ENCODE results near the gene HBZ. TPM values are rescaled to one million over a fixed set of nuclear protein-coding genes. Genes with fewer than 3 reads are reported as not detected.

Gene HBZ
- total RNA-seq, 1 experiment from 2014 or later, result 1.1 TPM

DNA sequence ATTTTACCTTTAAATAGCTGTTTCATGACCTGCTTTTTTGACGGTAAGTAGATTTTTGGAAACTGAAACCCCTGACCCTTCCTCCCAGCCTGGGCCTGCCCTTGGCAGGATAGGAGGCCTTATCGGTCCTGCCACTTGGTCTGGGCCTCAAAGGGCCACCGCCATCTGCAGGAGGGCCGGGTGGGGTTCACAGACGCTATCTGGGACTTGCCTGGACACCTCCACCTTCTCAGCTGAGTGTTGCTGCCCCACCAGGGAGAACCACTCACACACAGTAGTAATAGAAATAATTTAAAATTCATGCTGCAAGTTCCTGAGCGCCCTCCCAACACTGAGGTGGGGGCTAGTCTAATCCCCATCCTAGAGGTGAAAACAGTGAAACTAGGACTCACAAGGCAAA, 9.4 kb upstream of the HBZ start:
- Histone ChIP-seq H3K4me3 (ENCODE audit: low read depth in 2 of 2, low read length in 2 of 2) (no peak overlapping the region), H3K9me3 (ENCODE audit: control insufficient read depth, insufficient read depth, low read depth, low read length) (no peaks in the 10 kb centered on the region), H3K27ac (ENCODE audit: low read length) (no peak overlapping the region), H3K27me3 (ENCODE audit: control insufficient read depth, insufficient read depth, low read length) (no peaks in the 10 kb centered on the region), H3K36me3 (ENCODE audit: control insufficient read depth, insufficient read depth, low read length) (no peaks in the 10 kb centered on the region), H3K4me1 (ENCODE audit: control insufficient read depth, insufficient read depth, low read length) (no peaks in the 10 kb centered on the region)
- ATAC-seq, result no peak
- BruUV-seq (replicated peaks), result no TSS peak
- in situ Hi-C loops (cut with HindIII; ENCODE audit: low pct_unique_long_range_greater_than_20kb, low sequenced_read_pairs) (no loop called here), intact Hi-C loops (cut with micrococcal nuclease; ENCODE audit: unreplicated experiment) (no loop called here)
- CTCF ChIA-PET, result interaction anchor here (0.6 kb wide), 1 partner anchor 39 kb away, joined by 7 read pairs; no protein-coding TSS in a partner anchor
- POLR2A ChIA-PET, result interaction anchor here (0.6 kb wide), 1 partner anchor 24 kb away, joined by 3 read pairs; no protein-coding TSS in a partner anchor
- TF ChIP-seq POLR2AphosphoS5 (IDR thresholded peaks at IDR 0.05; ENCODE audit: low read depth, low read length) (no peak), TCF7L2 (IDR thresholded peaks at IDR 0.05; ENCODE audit: low read depth, low read length) (no peak), SIN3A (IDR thresholded peaks at IDR 0.05; ENCODE audit: borderline replicate concordance, insufficient read depth, low read depth, low read length) (no peak)
- TF ChIP-seq, protein P1, sequence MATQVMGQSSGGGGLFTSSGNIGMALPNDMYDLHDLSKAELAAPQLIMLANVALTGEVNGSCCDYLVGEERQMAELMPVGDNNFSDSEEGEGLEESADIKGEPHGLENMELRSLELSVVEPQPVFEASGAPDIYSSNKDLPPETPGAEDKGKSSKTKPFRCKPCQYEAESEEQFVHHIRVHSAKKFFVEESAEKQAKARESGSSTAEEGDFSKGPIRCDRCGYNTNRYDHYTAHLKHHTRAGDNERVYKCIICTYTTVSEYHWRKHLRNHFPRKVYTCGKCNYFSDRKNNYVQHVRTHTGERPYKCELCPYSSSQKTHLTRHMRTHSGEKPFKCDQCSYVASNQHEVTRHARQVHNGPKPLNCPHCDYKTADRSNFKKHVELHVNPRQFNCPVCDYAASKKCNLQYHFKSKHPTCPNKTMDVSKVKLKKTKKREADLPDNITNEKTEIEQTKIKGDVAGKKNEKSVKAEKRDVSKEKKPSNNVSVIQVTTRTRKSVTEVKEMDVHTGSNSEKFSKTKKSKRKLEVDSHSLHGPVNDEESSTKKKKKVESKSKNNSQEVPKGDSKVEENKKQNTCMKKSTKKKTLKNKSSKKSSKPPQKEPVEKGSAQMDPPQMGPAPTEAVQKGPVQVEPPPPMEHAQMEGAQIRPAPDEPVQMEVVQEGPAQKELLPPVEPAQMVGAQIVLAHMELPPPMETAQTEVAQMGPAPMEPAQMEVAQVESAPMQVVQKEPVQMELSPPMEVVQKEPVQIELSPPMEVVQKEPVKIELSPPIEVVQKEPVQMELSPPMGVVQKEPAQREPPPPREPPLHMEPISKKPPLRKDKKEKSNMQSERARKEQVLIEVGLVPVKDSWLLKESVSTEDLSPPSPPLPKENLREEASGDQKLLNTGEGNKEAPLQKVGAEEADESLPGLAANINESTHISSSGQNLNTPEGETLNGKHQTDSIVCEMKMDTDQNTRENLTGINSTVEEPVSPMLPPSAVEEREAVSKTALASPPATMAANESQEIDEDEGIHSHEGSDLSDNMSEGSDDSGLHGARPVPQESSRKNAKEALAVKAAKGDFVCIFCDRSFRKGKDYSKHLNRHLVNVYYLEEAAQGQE (IDR thresholded peaks at IDR 0.05; ENCODE audit: insufficient read depth in 1 of 2, low read depth in 2 of 2, low read length in 1 of 2), result no peak
- TF ChIP-seq, protein P2, sequence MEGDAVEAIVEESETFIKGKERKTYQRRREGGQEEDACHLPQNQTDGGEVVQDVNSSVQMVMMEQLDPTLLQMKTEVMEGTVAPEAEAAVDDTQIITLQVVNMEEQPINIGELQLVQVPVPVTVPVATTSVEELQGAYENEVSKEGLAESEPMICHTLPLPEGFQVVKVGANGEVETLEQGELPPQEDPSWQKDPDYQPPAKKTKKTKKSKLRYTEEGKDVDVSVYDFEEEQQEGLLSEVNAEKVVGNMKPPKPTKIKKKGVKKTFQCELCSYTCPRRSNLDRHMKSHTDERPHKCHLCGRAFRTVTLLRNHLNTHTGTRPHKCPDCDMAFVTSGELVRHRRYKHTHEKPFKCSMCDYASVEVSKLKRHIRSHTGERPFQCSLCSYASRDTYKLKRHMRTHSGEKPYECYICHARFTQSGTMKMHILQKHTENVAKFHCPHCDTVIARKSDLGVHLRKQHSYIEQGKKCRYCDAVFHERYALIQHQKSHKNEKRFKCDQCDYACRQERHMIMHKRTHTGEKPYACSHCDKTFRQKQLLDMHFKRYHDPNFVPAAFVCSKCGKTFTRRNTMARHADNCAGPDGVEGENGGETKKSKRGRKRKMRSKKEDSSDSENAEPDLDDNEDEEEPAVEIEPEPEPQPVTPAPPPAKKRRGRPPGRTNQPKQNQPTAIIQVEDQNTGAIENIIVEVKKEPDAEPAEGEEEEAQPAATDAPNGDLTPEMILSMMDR (IDR thresholded peaks at IDR 0.05), result no peak
- no peak for DNase-seq (ENCODE audit: low read depth, low spot score)

DNA sequence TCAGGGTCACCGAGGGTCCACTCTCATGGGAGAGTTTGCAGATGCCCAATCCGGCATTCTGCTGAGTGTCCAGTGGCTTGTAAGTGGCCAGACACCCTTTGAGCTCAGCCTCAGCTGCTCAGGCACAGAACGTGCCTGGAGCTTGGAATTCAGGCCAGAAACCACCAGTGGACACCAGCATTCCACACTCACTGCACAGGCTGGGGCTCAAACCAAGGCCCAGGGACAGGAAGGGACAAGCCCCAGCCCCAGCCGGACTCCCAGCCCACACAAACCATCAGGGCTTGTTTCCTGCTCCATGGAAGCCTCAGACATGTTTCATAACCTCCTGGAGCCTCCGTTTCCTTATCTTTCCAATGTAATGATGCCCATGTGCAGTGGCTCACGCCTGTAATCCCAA, 9.0 kb upstream of the HBZ start:
- Histone ChIP-seq H3K36me3 (ENCODE audit: control insufficient read depth, insufficient read depth, low read length) (no peaks in the 10 kb centered on the region), H3K27ac (ENCODE audit: low read length) (no peak overlapping the region), H3K9me3 (ENCODE audit: control insufficient read depth, insufficient read depth, low read depth, low read length) (no peaks in the 10 kb centered on the region), H3K4me3 (ENCODE audit: low read depth in 2 of 2, low read length in 2 of 2) (no peak overlapping the region), H3K4me1 (ENCODE audit: control insufficient read depth, insufficient read depth, low read length) (no peaks in the 10 kb centered on the region), H3K27me3 (ENCODE audit: control insufficient read depth, insufficient read depth, low read length) (no peaks in the 10 kb centered on the region)
- intact Hi-C loops (cut with micrococcal nuclease; ENCODE audit: unreplicated experiment) (no loop called here), in situ Hi-C loops (cut with HindIII; ENCODE audit: low pct_unique_long_range_greater_than_20kb, low sequenced_read_pairs) (no loop called here)
- ATAC-seq (no peak), DNase-seq (ENCODE audit: low read depth, low spot score) (no peak)
- TF ChIP-seq, protein P1 (IDR thresholded peaks at IDR 0.05; ENCODE audit: insufficient read depth in 1 of 2, low read depth in 2 of 2, low read length in 1 of 2), result no peak
- TF ChIP-seq TCF7L2 (IDR thresholded peaks at IDR 0.05; ENCODE audit: low read depth, low read length), result no peak
- TF ChIP-seq, protein P2 (IDR thresholded peaks at IDR 0.05), result no peak
- no peak for TF ChIP-seq POLR2AphosphoS5 (IDR thresholded peaks at IDR 0.05; ENCODE audit: low read depth, low read length)
- no peak for TF ChIP-seq SIN3A (IDR thresholded peaks at IDR 0.05; ENCODE audit: borderline replicate concordance, insufficient read depth, low read depth, low read length)
- POLR2A ChIA-PET, result no interaction called here
- CTCF ChIA-PET, result interaction anchor here (0.6 kb wide), 1 partner anchor 39 kb away, joined by 7 read pairs; no protein-coding TSS in a partner anchor
- BruUV-seq (replicated peaks), result no TSS peak

Data from Panc1 (cell line).